Gastrocnemius medialis (tissue), 4 donors: Measurements from ENCODE around the gene KRTAP5-4.

Experiments used
- POLR2A ChIP-seq, 2 donors: fragments of 450-650 bp; IDR thresholded peaks; one replicate each; pipeline ENCODE4 v1.6.1; 2017; ENCODE audit warnings: antibody characterized with exemption in 2 of 2, mild to moderate bottlenecking in 2 of 2, moderate library complexity in 2 of 2
- TF ChIP-seq, protein P1 (sequence below), 5 experiments: fragments of 450-650 bp in 3 of 5; fragments of 200-600 bp in 2 of 5; sonication (generic) in 2 of 5; IDR thresholded peaks in 4 of 5; conservative IDR thresholded peaks in 1 of 5; 1 replicate in 4 of 5; 2 replicates in 1 of 5; pipeline ENCODE4 v1.5.1; 2016 to 2019; ENCODE audit warnings: antibody characterized with exemption in 5 of 5, mild to moderate bottlenecking in 3 of 5, moderate library complexity in 3 of 5

DNA sequence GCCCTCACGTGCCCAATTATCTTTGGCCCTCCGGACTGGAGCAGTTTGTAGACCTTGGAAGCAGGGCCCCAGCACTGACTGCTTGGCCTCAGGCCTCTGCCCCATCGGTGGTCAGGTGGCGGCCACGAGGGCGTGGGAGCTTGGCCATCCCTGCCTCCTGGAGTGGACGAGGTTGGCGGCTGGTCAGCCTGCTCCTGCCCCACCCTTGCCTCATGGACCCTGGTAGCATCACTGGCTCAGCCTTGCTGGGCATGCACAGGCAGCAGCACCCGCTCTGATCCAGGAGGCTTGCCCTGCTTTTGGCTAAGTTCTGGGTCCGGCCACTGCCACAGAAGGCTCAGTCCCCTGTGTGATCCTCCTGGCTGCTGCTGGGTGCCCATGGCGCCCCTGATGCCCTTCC lies 17.8 kb downstream of the KRTAP5-4 start:
- TF ChIP-seq, protein P1, sequence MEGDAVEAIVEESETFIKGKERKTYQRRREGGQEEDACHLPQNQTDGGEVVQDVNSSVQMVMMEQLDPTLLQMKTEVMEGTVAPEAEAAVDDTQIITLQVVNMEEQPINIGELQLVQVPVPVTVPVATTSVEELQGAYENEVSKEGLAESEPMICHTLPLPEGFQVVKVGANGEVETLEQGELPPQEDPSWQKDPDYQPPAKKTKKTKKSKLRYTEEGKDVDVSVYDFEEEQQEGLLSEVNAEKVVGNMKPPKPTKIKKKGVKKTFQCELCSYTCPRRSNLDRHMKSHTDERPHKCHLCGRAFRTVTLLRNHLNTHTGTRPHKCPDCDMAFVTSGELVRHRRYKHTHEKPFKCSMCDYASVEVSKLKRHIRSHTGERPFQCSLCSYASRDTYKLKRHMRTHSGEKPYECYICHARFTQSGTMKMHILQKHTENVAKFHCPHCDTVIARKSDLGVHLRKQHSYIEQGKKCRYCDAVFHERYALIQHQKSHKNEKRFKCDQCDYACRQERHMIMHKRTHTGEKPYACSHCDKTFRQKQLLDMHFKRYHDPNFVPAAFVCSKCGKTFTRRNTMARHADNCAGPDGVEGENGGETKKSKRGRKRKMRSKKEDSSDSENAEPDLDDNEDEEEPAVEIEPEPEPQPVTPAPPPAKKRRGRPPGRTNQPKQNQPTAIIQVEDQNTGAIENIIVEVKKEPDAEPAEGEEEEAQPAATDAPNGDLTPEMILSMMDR (IDR thresholded peaks at IDR 0.05 in 4 of 5, conservative IDR thresholded peaks at IDR 0.05 in 1 of 5): no peak
- TF ChIP-seq POLR2A (IDR thresholded peaks at IDR 0.05): no peak
